Heart right ventricle (tissue), 16 donors: Measurements from ENCODE around the gene CELA2A. TPM values are rescaled to one million over a fixed set of nuclear protein-coding genes. Genes with fewer than 3 reads are reported as not detected.

ENCODE experiments used
- ATAC-seq, 8 donors: fragments of 200-7000 bp; cut with Tn5 transposase; one replicate each; pipeline ENCODE4 v1.9.1; 2020; ENCODE audit warnings: mild to moderate bottlenecking in 8 of 8, moderate library complexity in 8 of 8, moderate number of reproducible peaks in 1 of 8
- DNase-seq, 2 donors: peaks; one replicate each; pipeline ENCODE4 v3.0.0-alpha.2; 2020
- H3K27ac ChIP-seq, 10 donors: fragments of 200-600 bp; sonication (generic) in 2 of 10; one replicate each; pipeline versions ENCODE4 v1.5.0 to v1.8.0; 2020 to 2022; ENCODE audit warnings: mild to moderate bottlenecking in 3 of 10
- H3K27me3 ChIP-seq, 7 donors: fragments of 200-600 bp; one replicate each; pipeline ENCODE4 v1.8.0; 2021 to 2022; ENCODE audit warnings: mild to moderate bottlenecking in 2 of 7
- H3K36me3 ChIP-seq, 9 donors: fragments of 200-600 bp; sonication (generic) in 1 of 9; one replicate each; pipeline versions ENCODE4 v1.5.0 to v1.8.0; 2020 to 2022; ENCODE audit warnings: mild to moderate bottlenecking in 2 of 9
- H3K4me1 ChIP-seq, 9 donors: fragments of 200-600 bp; sonication (generic) in 1 of 9; one replicate each; pipeline versions ENCODE4 v1.5.0 to v1.8.0; 2020 to 2022; ENCODE audit warnings: mild to moderate bottlenecking in 4 of 9
- H3K4me3 ChIP-seq, 10 donors: fragments of 200-600 bp; sonication (generic) in 2 of 10; one replicate each; pipeline versions ENCODE4 v1.5.0 to v1.8.0; 2020 to 2022; ENCODE audit warnings: mild to moderate bottlenecking in 7 of 10, moderate library complexity in 2 of 10
- H3K9me3 ChIP-seq, 11 donors: fragments of 200-600 bp in 10 of 11; sonication (generic) in 2 of 11; one replicate each; pipeline versions ENCODE4 v1.5.0 to v1.8.0; 2013 to 2022; ENCODE audit warnings: mild to moderate bottlenecking in 2 of 11, control low read depth in 1 of 11, moderate library complexity in 1 of 11
- WGBS, 2 donors: extraction: QIAGEN DNeasy Blood & Tissue Kit; methylation state at CpG; one replicate each; pipeline ENCODE4 v1.1.7; 2013; ENCODE audit warnings: inconsistent platforms in 1 of 2; 5-methylcytosine and 5-hydroxymethylcytosine counted together
- intact Hi-C, 10 donors: fragments of 100-400 bp; cut with DNase I; formaldehyde crosslinking; loops; one replicate each; pipeline versions ENCODE4 v1.11.1 to v1.14.2; 2022
- polyA plus RNA-seq, 2 donors: library from polyadenylated mRNA; stranded (reverse); fragments of 200-250 nt; gene quantifications; one replicate each; pipeline ENCODE4 v1.2.3, GENCODE V29; 2013
- total RNA-seq, 10 donors: library from RNA; stranded (reverse); fragmentation: NEBNext Ultra II Directional in 3 of 10; extraction: Animal tissue kit (Norgen Biotek cat#: 25700) in 3 of 10; gene quantifications; one replicate each; pipeline versions ENCODE4 v1.2.1 to v1.2.4, GENCODE V29; 2021 to 2023
- TF ChIP-seq, protein P1 (sequence below), 9 donors: fragments of 200-600 bp; sonication (generic) in 2 of 9; IDR thresholded peaks; one replicate each; pipeline versions ENCODE4 v1.5.0 to v1.8.0; 2021 to 2022; ENCODE audit warnings: antibody characterized with exemption in 9 of 9, mild to moderate bottlenecking in 5 of 9, moderate library complexity in 1 of 9
- donor health status: Arrhythmogenic right ventricular cardiomyopathy.
- donor health status: ischemic (EF 13 %, LVEDD 7.1; RV severe dilation, severe dysfunction).
- donor health status: healthy with polysubstance abuse.
- donor health status: DM: no; HTN: yes; CAD: no.
- donor health status: DM: no; HTN: no; CAD: no.
- donor health status: ischemic (EF 25% LVEDD 6.9; RV normal size, moderate dysfunction).
- donor health status: ischemic (EF 25% LVEDD 5.7; RV mildly dilated, moderate dysfunction).
- donor health status: healthy.
- donor health status: DM: yes; HTN: yes; CAD: no.
- donor health status: Ischemic cardiomyopathy.
- donor health status: ischemic (EF 35%, LVEDD 5.7; RV mildly dilated, moderate dysfunction).
- donor health status: nonischemic (EF 11% LVEDD 7.7; RV severe dilation, severe dysfunction).
- donor health status: DM: yes; HTN: yes; CAD: no.
- donor health status: PGD.
- donor health status: ischemic (EF 29% LVEDD 5.4; RV normal size, mild dysfunction).
- donor health status: nonischemic (EF 23%, LVEDD 6.1; RV moderate dilation, normal function).

Gene CELA2A
- total and polyA plus RNA-seq, 12 donors = 0.09 to 1.6 (median 1.1) TPM; not detected in 4

DNA sequence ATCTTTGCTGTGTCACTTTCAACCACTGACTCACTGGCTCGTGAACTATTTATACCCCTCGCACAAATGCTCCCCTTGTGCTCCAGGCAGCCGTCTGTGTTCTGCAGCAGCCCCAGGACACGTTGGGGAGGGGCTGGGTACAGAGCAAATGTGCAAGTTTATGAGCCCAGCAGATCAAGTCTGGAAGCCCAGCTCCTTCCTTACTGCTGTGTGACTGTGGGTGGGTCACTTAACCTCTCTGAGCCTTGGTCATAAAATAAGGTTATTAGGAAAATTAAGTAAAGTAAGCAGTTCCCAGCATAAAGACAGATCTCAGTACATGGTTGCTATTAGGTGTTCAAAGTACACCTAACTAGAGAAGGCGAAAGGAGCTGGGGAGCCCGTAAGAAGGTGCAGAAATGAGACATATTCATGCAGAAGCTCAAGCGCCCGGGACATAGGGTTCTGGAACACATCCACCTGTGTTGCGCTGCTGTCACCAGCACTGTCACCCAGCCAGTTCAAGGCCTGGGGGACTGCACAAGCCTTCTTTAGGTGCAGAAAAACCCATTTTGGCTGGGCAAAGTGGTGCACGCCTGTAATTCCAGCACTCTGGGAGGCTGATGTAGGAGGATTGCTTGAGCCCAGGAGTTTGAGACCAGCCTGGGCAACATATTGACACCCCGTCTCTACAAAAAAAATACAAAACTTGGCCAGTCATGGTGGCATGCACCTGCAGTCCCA lies 33.0 kb upstream of the CELA2A start:
- WGBS, 2 donors = 87 to 91% methylated on average over 11 of the region's 11 CpGs
- TF ChIP-seq, protein P1, sequence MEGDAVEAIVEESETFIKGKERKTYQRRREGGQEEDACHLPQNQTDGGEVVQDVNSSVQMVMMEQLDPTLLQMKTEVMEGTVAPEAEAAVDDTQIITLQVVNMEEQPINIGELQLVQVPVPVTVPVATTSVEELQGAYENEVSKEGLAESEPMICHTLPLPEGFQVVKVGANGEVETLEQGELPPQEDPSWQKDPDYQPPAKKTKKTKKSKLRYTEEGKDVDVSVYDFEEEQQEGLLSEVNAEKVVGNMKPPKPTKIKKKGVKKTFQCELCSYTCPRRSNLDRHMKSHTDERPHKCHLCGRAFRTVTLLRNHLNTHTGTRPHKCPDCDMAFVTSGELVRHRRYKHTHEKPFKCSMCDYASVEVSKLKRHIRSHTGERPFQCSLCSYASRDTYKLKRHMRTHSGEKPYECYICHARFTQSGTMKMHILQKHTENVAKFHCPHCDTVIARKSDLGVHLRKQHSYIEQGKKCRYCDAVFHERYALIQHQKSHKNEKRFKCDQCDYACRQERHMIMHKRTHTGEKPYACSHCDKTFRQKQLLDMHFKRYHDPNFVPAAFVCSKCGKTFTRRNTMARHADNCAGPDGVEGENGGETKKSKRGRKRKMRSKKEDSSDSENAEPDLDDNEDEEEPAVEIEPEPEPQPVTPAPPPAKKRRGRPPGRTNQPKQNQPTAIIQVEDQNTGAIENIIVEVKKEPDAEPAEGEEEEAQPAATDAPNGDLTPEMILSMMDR (IDR thresholded peaks at IDR 0.05) = no peak
- H3K36me3 ChIP-seq = peaks cover 0 to 48% (median 0%) of the 10 kb centered on the region in 9 donors
- ATAC-seq (no peak), DNase-seq (no peak)
- H3K9me3 ChIP-seq = no peaks in the 10 kb centered on the region
- no peaks in the 10 kb centered on the region for H3K27me3 ChIP-seq
- H3K4me3 ChIP-seq = no peak overlapping the region
- H3K27ac ChIP-seq = no peak overlapping the region
- intact Hi-C loops = no loop called here
- peaks cover 13 to 72% (median 22%) of the 10 kb centered on the region in 9 donors for H3K4me1 ChIP-seq

DNA sequence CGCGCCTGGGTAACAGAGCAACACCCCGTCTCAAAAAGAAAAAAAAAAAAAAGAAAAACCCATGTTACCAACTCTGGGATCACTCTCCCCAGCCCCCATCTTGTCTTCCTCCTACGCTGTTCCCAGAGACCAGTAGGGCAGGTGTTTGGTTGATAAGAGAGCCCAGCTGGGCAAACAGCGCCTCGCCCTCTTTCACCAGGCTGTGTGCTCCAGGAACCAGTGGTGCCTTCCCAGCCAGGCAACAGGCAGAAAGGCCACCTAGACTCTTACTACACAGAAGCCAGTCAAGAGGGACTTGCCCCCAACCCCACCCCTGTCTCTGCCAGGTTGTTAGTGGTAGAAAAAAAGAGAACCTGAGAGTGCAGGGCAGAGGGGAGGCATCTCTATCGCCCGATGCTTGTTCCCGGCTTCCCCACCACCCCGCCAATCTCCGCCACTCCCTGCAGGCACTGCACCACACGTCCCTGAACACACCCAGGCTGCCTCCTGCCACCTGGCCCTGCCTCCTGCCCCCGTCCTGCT lies 32.3 kb upstream of the CELA2A start:
- peaks cover 8 to 65% (median 15%) of the 10 kb centered on the region in 9 donors for H3K4me1 ChIP-seq
- no peak overlapping the region for H3K4me3 ChIP-seq
- intact Hi-C loops = no loop called here
- peak in 1 of 8 donors; percentile 10 for ATAC-seq
- no peak overlapping the region for H3K27ac ChIP-seq
- no peaks in the 10 kb centered on the region for H3K9me3 ChIP-seq
- H3K36me3 ChIP-seq = peaks cover 0 to 55% (median 0%) of the 10 kb centered on the region in 9 donors
- H3K27me3 ChIP-seq = no peaks in the 10 kb centered on the region
- no peak for DNase-seq
- WGBS, 2 donors = 88 to 92% methylated on average over 13 of the region's 13 CpGs
- TF ChIP-seq, protein P1 (IDR thresholded peaks at IDR 0.05) = no peak

DNA sequence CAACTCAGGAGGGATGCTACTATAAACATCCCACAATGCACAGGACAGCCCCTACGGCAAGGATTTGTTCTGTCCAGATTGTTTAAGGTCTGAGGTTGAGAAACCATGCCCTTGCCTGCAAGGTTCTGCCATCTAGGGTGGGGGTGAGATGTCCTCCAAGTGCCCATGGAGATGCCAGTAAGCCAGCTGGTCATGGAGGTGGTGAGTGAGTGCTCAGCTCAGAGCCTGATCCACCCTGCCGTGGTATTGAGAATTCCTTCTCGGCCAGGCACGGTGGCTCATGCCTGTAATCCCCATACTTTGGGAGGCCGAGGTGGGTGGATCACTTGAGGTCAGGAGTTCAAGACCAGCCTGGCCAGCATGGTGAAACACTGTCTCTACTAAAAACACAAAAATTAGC lies 31.6 kb upstream of the CELA2A start:
- TF ChIP-seq, protein P1 (IDR thresholded peaks at IDR 0.05) = no peak
- no peaks in the 10 kb centered on the region for H3K9me3 ChIP-seq
- ATAC-seq = no peak
- no peak overlapping the region for H3K4me3 ChIP-seq
- H3K36me3 ChIP-seq = peaks cover 0 to 62% (median 0%) of the 10 kb centered on the region in 9 donors
- no peak for DNase-seq
- no peak overlapping the region for H3K27ac ChIP-seq
- intact Hi-C loops = loop anchor here in 1 of 10 donors (5.0 kb wide), 1 partner anchor 98 kb away; no protein-coding TSS in a partner anchor
- peaks cover 5 to 58% (median 11%) of the 10 kb centered on the region in 9 donors for H3K4me1 ChIP-seq
- 88 to 94% methylated on average over 5 of the region's 5 CpGs for whole genome bisulfite sequencing, 2 donors
- no peaks in the 10 kb centered on the region for H3K27me3 ChIP-seq

DNA sequence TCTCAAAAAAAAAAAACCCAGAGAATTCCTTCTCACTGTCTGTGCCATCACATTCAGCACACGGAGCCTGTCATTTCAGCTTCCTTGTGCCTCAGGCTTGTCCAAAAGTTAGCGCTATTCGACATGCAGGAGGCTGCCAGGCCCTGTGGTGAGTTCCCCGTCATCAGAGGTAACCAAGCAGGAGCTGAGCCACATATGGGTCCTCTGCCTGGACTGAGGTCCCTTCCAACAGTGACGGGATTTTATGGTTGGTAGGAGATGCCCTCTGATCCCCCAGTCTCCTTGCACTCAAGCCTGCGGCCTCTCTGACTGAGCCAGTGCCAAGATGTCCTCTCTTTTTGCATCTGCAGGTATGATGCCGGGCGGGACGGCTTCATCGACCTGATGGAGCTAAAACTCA lies 31.0 kb upstream of the CELA2A start:
- TF ChIP-seq, protein P1 (IDR thresholded peaks at IDR 0.05) = no peak
- intact Hi-C loops = loop anchor here in 1 of 10 donors (5.0 kb wide), 1 partner anchor 98 kb away; no protein-coding TSS in a partner anchor
- DNase-seq (no peak), ATAC-seq (no peak)
- H3K27me3 ChIP-seq = no peaks in the 10 kb centered on the region
- peaks cover 0 to 60% (median 0%) of the 10 kb centered on the region in 9 donors for H3K36me3 ChIP-seq
- no peak overlapping the region for H3K4me3 ChIP-seq
- 97% methylated on average over 10 of the region's 10 CpGs for WGBS, 2 donors
- H3K9me3 ChIP-seq = no peaks in the 10 kb centered on the region
- H3K4me1 ChIP-seq = peaks cover 5 to 52% (median 11%) of the 10 kb centered on the region in 9 donors
- H3K27ac ChIP-seq = no peak overlapping the region
